Neural cell (in vitro differentiated cells): ENCODE results near the gene HOXA3.
A peak's percentile ranks its signal among the peaks of the same experiment; 100 is the strongest.

Experiments used
- EP300 ChIP-seq: fragments of 450-650 bp; conservative IDR thresholded peaks from 2 replicates; pipeline ENCODE4 v1.6.1; 2014; ENCODE audit warnings: antibody characterized with exemption, mild to moderate bottlenecking, moderate library complexity; ENCODE audit not compliant: poor library complexity, severe bottlenecking
- EZH2 ChIP-seq: fragments of 200-600, 300-800 bp; shearing (Covaris generic), sonication (generic); IDR thresholded peaks from 2 replicates; pipeline ENCODE4 v1.6.1; 2014; ENCODE audit warnings: antibody characterized with exemption, low read length, borderline replicate concordance, mild to moderate bottlenecking; ENCODE audit not compliant: insufficient read depth, poor library complexity, severe bottlenecking
- MXI1 ChIP-seq: fragments of 450-650 bp; conservative IDR thresholded peaks from 2 replicates; pipeline ENCODE4 v1.6.1; 2014; ENCODE audit warnings: antibody characterized with exemption, mild to moderate bottlenecking; ENCODE audit not compliant: poor library complexity, severe bottlenecking
- POLR2AphosphoS5 ChIP-seq: IDR thresholded peaks from 2 replicates; pipeline ENCODE4 v1.6.1; 2012
- RAD21 ChIP-seq: fragments of 450-650 bp; conservative IDR thresholded peaks from 2 replicates; pipeline ENCODE4 v1.6.1; 2014; ENCODE audit warnings: antibody characterized with exemption, mild to moderate bottlenecking, moderate library complexity
- TF ChIP-seq, protein P1 (sequence below): fragments of 450-650 bp; IDR thresholded peaks from 2 replicates; pipeline ENCODE4 v1.5.1; 2014; ENCODE audit warnings: antibody characterized with exemption, mild to moderate bottlenecking, moderate library complexity; ENCODE audit not compliant: poor library complexity, severe bottlenecking
- TF ChIP-seq, protein P2 (sequence below): IDR thresholded peaks from 2 replicates; pipeline ENCODE4 v1.6.1; 2012; ENCODE audit warnings: borderline replicate concordance

DNA sequence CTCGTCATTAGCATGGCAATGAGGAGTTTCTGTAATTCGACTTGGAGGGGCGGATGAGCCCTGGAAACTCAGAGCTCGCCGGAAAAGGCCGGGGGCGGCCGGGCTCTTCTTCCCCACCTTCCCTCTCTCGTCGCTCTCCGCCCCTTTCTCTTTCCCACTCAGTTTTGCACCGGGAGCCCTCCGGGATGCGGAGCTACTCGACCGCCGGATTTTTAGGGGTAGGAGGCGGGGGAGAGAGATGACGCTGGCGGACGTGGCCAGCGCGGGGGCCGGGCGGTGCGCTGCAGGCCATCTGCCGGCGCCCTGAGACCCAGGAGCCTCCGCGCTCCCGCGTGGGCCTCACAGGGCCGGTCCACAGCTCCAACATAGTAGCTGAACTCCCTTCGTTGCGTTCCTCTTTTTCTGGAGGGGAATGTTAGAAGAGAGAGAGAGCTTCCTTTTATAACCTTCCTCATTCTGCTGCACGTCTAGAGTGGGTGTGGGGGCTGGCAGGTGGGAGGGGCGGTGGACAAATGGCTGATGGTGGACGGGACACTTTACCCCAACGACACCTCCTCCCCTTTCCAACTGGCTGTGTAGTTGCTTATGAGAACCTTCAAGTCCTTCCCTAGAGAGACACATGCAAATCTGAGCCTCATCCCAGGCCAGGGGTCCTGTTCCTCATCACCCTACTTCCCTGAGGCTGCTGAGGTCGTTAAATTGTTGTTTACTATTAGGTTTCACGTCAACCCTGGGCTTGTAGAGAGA lies 55.4 kb downstream of the HOXA3 start:
- TF ChIP-seq MXI1 (no peak), POLR2AphosphoS5 (peak; percentile 43), EP300 (no peak), RAD21 (no peak), EZH2 (no peak)
- TF ChIP-seq, protein P1, sequence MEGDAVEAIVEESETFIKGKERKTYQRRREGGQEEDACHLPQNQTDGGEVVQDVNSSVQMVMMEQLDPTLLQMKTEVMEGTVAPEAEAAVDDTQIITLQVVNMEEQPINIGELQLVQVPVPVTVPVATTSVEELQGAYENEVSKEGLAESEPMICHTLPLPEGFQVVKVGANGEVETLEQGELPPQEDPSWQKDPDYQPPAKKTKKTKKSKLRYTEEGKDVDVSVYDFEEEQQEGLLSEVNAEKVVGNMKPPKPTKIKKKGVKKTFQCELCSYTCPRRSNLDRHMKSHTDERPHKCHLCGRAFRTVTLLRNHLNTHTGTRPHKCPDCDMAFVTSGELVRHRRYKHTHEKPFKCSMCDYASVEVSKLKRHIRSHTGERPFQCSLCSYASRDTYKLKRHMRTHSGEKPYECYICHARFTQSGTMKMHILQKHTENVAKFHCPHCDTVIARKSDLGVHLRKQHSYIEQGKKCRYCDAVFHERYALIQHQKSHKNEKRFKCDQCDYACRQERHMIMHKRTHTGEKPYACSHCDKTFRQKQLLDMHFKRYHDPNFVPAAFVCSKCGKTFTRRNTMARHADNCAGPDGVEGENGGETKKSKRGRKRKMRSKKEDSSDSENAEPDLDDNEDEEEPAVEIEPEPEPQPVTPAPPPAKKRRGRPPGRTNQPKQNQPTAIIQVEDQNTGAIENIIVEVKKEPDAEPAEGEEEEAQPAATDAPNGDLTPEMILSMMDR = no peak
- TF ChIP-seq, protein P2, sequence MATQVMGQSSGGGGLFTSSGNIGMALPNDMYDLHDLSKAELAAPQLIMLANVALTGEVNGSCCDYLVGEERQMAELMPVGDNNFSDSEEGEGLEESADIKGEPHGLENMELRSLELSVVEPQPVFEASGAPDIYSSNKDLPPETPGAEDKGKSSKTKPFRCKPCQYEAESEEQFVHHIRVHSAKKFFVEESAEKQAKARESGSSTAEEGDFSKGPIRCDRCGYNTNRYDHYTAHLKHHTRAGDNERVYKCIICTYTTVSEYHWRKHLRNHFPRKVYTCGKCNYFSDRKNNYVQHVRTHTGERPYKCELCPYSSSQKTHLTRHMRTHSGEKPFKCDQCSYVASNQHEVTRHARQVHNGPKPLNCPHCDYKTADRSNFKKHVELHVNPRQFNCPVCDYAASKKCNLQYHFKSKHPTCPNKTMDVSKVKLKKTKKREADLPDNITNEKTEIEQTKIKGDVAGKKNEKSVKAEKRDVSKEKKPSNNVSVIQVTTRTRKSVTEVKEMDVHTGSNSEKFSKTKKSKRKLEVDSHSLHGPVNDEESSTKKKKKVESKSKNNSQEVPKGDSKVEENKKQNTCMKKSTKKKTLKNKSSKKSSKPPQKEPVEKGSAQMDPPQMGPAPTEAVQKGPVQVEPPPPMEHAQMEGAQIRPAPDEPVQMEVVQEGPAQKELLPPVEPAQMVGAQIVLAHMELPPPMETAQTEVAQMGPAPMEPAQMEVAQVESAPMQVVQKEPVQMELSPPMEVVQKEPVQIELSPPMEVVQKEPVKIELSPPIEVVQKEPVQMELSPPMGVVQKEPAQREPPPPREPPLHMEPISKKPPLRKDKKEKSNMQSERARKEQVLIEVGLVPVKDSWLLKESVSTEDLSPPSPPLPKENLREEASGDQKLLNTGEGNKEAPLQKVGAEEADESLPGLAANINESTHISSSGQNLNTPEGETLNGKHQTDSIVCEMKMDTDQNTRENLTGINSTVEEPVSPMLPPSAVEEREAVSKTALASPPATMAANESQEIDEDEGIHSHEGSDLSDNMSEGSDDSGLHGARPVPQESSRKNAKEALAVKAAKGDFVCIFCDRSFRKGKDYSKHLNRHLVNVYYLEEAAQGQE = no peak
